Mammary epithelial cell (primary cell): ENCODE measurements around the gene TFB2M.

Experiments
- CTCF ChIP-seq, 2 donors: IDR thresholded peaks in 1 of 2; conservative IDR thresholded peaks in 1 of 2; 2 replicates each; pipeline ENCODE4 v1.5.1; 2011 to 2012; ENCODE audit warnings: inconsistent platforms in 2 of 2, low read length in 2 of 2, mild to moderate bottlenecking in 2 of 2, control low read depth in 1 of 2, low read depth in 1 of 2; ENCODE audit not compliant: insufficient read depth in 1 of 2; ENCODE audit errors: extremely low read depth in 1 of 2
- EZH2 ChIP-seq: IDR thresholded peaks from 2 replicates; pipeline ENCODE4 v1.6.1; 2012; ENCODE audit warnings: low read length, inconsistent platforms, borderline replicate concordance

GRCh38 chr1:246550402-246550801, 15.7 kb downstream of the TFB2M start:
- TF ChIP-seq CTCF (conservative IDR thresholded peaks at IDR 0.05 in 1 of 2, IDR thresholded peaks at IDR 0.05 in 1 of 2; ENCODE audit: extremely low read depth in 1 of 2, insufficient read depth in 1 of 2, low read depth in 1 of 2, low read length in 2 of 2) = no peak
- TF ChIP-seq EZH2 = no peak
